Measurements from ENCODE around the gene RBMS1.

Gene RBMS1

DNA sequence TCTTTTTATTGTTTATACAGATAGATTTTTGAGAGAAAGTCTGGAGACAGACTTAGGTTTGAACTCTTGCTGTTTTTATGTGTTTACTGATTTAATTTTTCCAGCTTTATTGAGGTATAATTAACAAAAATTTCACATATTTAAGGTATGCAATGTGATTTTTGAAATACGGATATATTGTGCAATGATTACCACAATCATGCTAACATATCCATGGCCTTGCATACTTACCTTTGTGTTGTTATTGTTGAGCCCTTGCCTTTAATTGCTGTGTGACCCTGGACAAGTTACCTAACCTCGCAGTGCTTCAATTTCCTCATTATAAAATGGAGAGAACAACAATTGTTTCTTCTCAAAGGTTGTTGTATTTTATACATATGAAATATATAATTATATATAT lies 13.9 kb upstream of the RBMS1 start:
- Histone ChIP-seq H3K4me2 (ENCODE audit: low read length) (no peak overlapping the region), H3K36me3 (replicated peaks; ENCODE audit: low read depth, low read length) (no peaks in the 10 kb centered on the region), H2AFZ (ENCODE audit: low read depth, low read length) (no peak overlapping the region), H3K79me2 (ENCODE audit: low read length) (no peaks in the 10 kb centered on the region), H3K27ac (ENCODE audit: low read length) (no peak overlapping the region), H3K4me1 (ENCODE audit: low read length) (no peaks in the 10 kb centered on the region), H4K20me1 (ENCODE audit: insufficient read depth, low read length) (no peaks in the 10 kb centered on the region), H3K4me3 (ENCODE audit: low read length) (no peak overlapping the region), H3K9me3 (ENCODE audit: insufficient read depth, low read length) (no peaks in the 10 kb centered on the region), H3K27me3 (ENCODE audit: low read depth, low read length) (no peaks in the 10 kb centered on the region), H3K9ac (ENCODE audit: low read length) (no peak overlapping the region)
- TF ChIP-seq, protein P1, sequence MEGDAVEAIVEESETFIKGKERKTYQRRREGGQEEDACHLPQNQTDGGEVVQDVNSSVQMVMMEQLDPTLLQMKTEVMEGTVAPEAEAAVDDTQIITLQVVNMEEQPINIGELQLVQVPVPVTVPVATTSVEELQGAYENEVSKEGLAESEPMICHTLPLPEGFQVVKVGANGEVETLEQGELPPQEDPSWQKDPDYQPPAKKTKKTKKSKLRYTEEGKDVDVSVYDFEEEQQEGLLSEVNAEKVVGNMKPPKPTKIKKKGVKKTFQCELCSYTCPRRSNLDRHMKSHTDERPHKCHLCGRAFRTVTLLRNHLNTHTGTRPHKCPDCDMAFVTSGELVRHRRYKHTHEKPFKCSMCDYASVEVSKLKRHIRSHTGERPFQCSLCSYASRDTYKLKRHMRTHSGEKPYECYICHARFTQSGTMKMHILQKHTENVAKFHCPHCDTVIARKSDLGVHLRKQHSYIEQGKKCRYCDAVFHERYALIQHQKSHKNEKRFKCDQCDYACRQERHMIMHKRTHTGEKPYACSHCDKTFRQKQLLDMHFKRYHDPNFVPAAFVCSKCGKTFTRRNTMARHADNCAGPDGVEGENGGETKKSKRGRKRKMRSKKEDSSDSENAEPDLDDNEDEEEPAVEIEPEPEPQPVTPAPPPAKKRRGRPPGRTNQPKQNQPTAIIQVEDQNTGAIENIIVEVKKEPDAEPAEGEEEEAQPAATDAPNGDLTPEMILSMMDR (IDR thresholded peaks at IDR 0.05; ENCODE audit: low read depth, low read length), result no peak
- no peak for TF ChIP-seq EZH2phosphoT487 (IDR thresholded peaks at IDR 0.05; ENCODE audit: low read depth)

DNA sequence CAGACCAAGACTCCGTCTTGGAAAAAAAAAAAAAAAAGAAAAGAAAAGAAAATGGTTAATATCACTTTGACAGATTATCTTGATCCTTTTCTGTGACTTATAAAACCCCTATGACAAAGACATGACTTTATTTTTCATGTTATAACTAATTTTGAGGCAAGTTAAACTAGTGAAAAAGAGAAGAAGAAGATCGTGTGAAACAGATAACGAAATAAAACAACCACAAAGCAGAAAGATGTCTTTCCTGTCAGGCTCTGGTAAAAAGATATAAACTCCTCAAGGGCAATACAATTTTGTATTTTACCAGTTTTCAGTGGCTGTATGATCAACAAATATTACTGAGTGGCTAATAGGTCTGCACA lies 13.4 kb upstream of the RBMS1 start:
- H2AFZ ChIP-seq (ENCODE audit: low read depth, low read length), result no peak overlapping the region
- H3K27me3 ChIP-seq (ENCODE audit: low read depth, low read length), result no peaks in the 10 kb centered on the region
- no peak overlapping the region for H3K4me2 ChIP-seq (ENCODE audit: low read length)
- H3K27ac ChIP-seq (ENCODE audit: low read length), result no peak overlapping the region
- no peaks in the 10 kb centered on the region for H4K20me1 ChIP-seq (ENCODE audit: insufficient read depth, low read length)
- H3K4me3 ChIP-seq (ENCODE audit: low read length), result no peak overlapping the region
- H3K9ac ChIP-seq (ENCODE audit: low read length), result no peak overlapping the region
- H3K9me3 ChIP-seq (ENCODE audit: insufficient read depth, low read length), result no peaks in the 10 kb centered on the region
- H3K36me3 ChIP-seq (replicated peaks; ENCODE audit: low read depth, low read length), result no peaks in the 10 kb centered on the region
- H3K79me2 ChIP-seq (ENCODE audit: low read length), result no peaks in the 10 kb centered on the region
- H3K4me1 ChIP-seq (ENCODE audit: low read length), result no peaks in the 10 kb centered on the region
- TF ChIP-seq EZH2phosphoT487 (IDR thresholded peaks at IDR 0.05; ENCODE audit: low read depth), result no peak
- TF ChIP-seq, protein P1 (IDR thresholded peaks at IDR 0.05; ENCODE audit: low read depth, low read length), result no peak

DNA sequence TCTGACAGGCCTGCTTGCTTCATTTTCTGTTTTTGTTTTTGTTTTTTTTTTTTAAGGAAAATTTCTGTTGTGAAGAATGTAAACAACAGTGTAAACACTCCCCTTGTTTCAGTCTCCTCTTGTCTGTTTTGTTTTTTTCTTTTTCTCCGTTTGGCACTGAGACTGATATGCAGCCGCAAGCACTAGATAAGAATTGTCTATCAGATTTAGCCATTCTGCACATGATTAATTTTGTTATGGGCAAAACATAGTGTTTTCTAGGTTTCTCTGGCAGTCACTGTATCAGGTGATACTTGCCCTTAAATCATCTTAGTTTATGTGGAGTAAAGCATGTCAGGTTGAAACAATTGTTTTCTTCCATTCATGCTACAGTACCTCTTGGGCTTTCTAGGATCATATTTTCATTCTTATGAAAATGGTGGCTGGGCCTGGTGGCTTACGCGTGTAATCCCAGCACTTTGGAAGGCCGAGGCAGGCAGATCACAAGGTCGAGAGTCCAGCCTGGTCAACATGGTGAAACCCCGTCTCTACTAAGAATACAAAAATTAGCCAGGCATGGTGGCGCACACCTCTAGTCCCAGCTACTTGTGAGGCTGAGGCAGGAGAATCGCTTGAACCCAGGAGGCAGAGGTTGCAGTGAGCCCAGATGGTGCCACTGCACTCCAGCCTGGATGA lies 12.9 kb upstream of the RBMS1 start:
- TF ChIP-seq, protein P1 (IDR thresholded peaks at IDR 0.05; ENCODE audit: low read depth, low read length), result no peak
- TF ChIP-seq EZH2phosphoT487 (IDR thresholded peaks at IDR 0.05; ENCODE audit: low read depth), result no peak
- Histone ChIP-seq H3K4me1 (ENCODE audit: low read length) (no peaks in the 10 kb centered on the region), H4K20me1 (ENCODE audit: insufficient read depth, low read length) (no peaks in the 10 kb centered on the region), H3K9me3 (ENCODE audit: insufficient read depth, low read length) (no peaks in the 10 kb centered on the region), H3K9ac (ENCODE audit: low read length) (no peak overlapping the region), H2AFZ (ENCODE audit: low read depth, low read length) (no peak overlapping the region), H3K4me3 (ENCODE audit: low read length) (no peak overlapping the region), H3K27me3 (ENCODE audit: low read depth, low read length) (no peaks in the 10 kb centered on the region), H3K36me3 (replicated peaks; ENCODE audit: low read depth, low read length) (no peaks in the 10 kb centered on the region), H3K4me2 (ENCODE audit: low read length) (no peak overlapping the region), H3K27ac (ENCODE audit: low read length) (no peak overlapping the region), H3K79me2 (ENCODE audit: low read length) (no peaks in the 10 kb centered on the region)

DNA sequence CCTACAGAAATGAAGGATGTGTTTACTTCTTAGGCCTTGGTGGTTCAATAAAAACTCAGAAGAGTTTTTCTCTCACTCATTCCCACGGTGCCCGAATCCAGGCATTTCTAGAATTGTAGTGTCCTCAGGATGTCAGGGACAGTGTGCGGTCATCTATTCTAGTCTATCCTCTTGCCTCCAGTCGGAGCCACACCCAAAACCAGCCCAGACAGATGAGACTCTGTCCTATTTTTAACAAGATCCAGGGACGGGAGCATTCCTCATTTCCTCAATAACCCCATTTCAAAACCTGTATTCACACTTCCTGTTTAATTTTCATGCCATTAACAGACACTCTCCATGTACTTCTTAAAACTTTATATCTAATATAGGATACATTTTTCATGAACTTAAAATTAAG lies 11.6 kb upstream of the RBMS1 start:
- no peak overlapping the region for H2AFZ ChIP-seq (ENCODE audit: low read depth, low read length)
- TF ChIP-seq, protein P1 (IDR thresholded peaks at IDR 0.05; ENCODE audit: low read depth, low read length), result no peak
- TF ChIP-seq EZH2phosphoT487 (IDR thresholded peaks at IDR 0.05; ENCODE audit: low read depth), result no peak
- no peaks in the 10 kb centered on the region for H3K36me3 ChIP-seq (replicated peaks; ENCODE audit: low read depth, low read length)
- H3K4me3 ChIP-seq (ENCODE audit: low read length), result no peak overlapping the region
- no peaks in the 10 kb centered on the region for H4K20me1 ChIP-seq (ENCODE audit: insufficient read depth, low read length)
- H3K9ac ChIP-seq (ENCODE audit: low read length), result no peak overlapping the region
- no peaks in the 10 kb centered on the region for H3K4me1 ChIP-seq (ENCODE audit: low read length)
- H3K79me2 ChIP-seq (ENCODE audit: low read length), result no peaks in the 10 kb centered on the region
- H3K27ac ChIP-seq (ENCODE audit: low read length), result no peak overlapping the region
- H3K27me3 ChIP-seq (ENCODE audit: low read depth, low read length), result no peaks in the 10 kb centered on the region
- no peaks in the 10 kb centered on the region for H3K9me3 ChIP-seq (ENCODE audit: insufficient read depth, low read length)
- H3K4me2 ChIP-seq (ENCODE audit: low read length), result no peak overlapping the region

Data from OCI-LY3 (cell line).